ENCODE data around the gene PDGFD.

Gene PDGFD

GRCh38 chr11:104142698-104143097 is 21.2 kb downstream of the PDGFD start:
- no peak for ATAC-seq

DNA sequence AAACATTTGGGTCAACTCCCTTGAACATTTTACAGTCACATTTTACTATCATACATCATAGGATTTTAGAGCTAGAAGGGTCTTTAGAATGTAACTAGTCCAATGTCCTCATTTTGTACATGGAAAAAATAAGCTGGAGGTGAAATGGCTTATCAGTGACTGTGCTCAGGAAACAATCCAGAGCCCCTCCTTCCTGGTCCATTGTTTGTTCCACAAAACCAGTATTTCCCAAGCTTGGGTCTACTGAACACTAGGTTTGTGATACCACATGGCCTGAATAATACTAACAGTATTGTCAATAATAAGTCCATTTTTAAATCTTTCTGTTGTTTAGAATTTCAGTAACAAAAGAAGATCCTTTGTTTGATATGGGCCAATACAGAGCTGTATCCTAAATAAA is 27.1 kb downstream of the PDGFD start:
- no peak for ATAC-seq

DNA sequence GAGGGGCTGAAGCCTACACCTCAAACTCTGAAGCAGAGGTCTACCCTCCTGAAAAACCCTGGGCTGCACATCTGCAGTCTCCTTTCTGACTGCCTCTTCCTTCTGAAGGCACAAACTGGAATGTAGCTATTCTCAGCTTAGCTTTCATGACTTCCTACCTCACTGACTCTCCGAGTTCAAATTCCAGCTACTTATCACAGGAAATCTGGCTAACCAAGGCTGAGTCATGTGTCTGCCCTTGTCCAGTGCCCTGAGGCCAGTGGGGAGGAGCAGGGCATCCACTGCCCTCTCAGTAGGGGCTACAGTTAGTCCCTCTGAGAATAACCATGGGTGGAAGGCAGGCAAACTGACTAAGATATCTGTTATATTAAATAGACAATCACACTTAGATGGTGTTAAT is 29.2 kb downstream of the PDGFD start:
- ATAC-seq = no peak

DNA sequence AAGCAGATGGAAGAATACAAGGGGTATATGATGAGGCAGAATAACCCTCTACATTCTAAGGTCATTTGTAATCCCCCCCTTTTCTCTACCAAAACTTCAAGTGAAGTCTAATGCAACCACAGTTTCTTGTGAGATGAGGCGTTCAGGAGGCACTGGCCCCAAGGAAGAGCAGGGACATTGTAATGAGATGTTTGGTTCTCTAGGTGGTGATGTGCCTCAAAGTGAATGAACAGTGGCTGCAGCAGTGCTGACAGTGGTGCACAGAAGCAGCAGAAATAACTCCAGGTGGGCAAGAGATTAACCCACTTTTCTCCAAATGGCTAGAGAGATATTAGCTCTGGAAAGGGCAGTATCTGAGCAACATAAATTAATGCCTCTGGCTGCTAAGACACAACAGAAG is 33.8 kb downstream of the PDGFD start:
- ATAC-seq = no peak

GRCh38 chr11:104129145-104129544 is 34.8 kb downstream of the PDGFD start:
- ATAC-seq = no peak

DNA sequence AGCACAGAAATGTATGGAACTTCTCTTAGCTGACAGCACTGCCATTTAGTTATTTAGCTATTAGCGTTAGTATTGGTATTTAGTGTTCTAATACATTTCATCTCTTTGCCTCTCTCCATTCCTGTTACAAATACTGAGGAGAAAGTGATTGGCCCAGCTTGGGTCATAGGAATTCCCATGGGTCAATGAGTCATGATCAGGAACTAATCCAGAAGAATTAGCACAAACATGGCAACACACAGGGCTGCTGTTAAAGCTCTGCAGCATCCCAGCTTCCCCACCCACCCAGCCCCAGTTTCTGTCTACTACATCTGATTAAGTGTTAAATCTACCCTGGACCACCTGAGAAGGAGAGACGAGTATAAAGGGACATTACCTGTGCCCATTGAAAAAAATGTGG is 36.1 kb downstream of the PDGFD start:
- ATAC-seq = no peak

DNA sequence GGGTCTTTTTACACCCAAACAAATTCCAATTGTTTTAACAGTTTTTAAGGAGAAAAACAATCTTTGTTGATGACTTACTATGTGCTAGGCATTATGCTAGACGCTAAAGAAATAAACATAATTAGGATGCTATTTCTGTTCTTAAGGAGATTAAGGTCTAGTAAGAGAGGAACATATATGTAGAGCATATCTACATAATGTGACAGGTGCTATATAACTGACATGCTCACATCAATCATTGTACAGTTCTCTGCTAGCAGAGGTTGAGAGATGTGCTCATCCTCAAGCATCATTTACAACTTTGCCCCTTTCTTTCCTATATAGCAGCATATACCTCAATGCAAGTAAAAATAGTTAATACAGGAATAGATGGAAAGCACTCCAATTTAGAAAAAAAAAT is 37.5 kb downstream of the PDGFD start:
- ATAC-seq = no peak

DNA sequence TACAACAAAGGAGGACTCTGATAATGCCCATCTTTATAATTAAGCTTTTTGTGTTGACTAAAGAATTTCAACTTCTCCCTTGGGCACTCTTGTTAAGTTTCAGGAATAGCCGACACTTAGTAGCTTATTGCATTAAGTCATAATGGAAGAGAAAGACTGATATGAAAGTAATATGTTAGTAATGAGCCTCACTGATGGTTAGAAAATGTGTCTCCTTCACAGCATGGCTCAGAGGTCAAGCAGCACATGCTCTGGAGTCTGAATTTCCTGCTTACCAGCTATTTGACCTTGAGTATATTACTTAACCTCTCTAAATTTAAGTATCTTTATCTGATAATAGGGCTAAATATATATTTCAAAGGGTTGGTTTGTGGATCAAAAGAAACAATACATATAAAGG is 39.0 kb downstream of the PDGFD start:
- no peak for ATAC-seq

DNA sequence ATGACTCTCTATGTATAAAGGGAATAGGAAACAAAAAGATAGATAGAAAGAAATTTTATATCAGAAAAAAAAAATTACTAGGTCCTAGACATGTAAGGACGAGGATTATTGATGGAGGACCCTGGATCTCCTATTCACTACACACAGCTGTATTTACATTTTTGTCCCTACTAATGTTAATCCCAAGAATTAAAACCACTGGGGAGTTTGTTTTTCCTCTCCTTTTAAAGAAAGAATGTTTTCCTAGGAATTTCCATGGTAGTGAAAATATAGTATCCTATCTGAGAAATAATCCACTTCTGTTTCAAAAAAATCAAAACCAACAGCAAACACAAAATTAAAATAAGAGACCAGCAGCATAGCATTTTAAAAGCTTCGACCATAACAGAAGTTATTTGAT is 41.1 kb downstream of the PDGFD start:
- ATAC-seq = no peak

DNA sequence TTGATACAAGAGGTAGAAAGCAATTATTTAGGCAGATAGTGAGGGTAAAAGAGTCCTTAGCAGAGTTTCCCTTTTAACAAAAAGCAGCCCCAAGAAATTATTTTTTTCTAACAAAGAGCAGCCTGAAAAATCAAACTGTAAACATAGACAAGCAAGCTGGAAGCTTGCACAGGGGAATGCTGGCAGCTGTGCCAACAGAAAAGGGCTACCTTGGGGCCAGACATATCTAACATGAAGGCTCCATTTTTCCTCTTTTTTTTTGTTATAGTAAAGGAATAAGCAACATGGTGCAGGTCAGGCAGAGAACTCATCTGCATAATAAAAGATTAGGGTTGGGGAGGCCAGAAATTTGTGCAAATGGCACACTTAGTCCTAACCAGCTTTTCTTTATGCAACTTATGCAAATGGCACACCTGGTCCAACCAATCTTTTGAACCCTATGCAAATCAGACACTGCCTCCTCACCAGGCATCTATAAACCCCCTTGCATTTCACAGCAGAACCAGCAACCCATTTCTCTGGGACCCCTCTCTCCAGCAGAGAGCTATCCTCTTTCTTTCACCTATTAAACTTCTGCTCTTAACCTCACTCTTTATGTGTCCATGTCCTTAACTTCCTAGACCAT is 41.8 kb downstream of the PDGFD start:
- ATAC-seq = no peak

DNA sequence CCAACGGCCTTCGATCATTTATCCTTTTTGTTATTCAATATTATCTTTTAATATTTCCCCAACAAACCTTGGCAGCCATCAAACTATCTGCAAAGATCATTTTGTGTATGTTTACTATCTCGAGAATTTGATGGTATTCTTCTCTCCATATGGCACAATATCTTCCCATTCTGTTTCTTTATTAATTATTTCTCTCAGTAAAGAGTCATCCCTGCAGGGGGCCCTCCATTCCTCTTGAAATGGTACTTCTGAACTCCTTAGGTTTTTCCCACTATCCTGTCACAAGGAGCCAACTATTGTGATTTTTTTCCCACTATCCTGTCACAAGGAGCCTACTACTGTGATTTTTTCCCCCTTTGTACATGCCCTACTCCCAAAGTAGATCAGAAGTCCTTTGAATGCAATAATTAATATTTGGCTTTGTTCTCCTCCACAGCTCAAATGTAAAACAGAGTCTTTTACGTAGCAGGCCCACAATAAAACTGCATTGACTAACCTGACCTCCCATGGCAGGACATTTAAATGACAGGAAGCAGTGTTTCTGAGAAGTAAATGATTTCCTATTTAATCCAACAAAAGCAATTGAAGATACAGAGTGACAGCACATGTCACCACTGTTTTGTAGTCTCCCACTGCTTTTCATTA is 43.3 kb downstream of the PDGFD start:
- no peak for ATAC-seq

GRCh38 chr11:104118105-104118744 is 45.7 kb downstream of the PDGFD start:
- no peak for ATAC-seq

- no peak for ATAC-seq
Observed at GRCh38 chr11:104113541-104113940, 50.4 kb downstream of the PDGFD start.

- no peak for ATAC-seq
Observed at GRCh38 chr11:104106136-104106754, 57.7 kb downstream of the PDGFD start.

DNA sequence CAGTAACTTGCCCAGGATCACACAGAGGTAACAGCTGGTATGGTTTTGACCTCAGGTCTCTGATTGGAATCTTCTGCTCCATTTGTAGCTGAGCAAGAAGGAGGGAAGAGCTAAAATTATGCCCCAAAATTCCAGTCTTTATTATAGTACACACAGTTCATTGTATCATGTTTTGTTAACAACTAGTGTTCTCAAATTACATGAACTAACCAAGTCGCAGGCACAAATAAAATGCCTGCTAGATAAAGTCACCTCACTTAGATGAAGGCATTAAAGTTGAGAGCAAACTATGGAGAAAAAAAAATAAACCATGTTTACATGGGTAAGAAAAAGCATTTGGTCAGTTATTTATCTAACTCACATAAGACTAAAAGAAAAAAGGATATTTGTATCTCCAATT is 58.8 kb downstream of the PDGFD start:
- ATAC-seq = no peak

DNA sequence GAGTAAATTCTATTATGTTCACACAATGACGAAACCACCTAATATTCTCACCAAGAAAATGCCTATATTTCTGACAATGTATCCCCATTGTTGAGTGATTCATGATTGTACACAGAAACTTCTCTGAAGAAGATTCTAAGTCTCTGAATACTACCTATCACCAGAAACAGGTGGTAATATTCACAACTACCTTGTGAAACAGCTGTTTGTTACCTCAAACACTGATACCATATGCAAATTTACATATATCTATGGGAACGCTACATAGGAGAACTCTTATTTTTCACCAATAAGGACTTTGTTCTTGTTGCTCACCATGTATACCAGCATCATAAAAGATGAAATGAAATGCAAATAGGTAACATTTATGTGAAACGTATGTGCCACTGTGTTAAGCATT is 59.3 kb downstream of the PDGFD start:
- ATAC-seq = no peak

DNA sequence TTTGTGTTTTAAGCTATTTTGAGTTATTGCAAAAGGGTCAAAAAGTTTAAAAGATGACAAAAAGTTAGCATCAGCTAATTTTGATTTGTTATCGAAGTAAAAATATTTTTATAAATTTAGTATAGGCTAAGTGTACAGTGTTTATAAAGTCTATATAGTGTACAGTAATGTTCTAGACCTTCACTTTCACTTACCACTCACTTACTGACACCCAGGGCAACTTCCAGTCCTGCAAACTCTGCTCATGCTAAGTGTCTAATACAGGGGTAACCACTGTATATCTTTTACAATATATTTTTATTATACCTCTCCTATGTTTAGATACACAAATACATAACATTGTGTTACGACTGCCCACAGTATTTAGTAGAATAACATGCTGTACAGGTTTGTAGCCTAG is 59.7 kb downstream of the PDGFD start:
- ATAC-seq = no peak

GRCh38 chr11:104098555-104098954 is 65.4 kb downstream of the PDGFD start:
- no peak for ATAC-seq

DNA sequence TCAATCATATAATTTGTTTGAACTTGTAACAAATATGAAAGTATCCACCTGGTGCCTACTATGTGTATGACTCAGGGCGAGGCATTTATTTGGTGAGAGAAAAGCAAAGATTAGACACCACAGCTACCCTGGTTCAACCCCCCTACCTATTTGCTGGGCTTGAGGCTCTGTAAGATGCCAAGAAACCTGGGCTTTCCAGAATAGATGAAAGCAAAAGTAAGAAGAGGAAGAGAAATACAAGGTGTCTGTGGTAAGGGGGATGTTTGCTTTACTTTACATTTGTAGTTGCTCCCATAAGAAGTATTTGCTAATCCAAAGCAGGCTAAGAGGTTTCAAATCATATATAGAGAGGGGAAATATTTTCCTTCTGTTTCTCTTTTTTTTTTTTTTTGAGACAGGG is 65.8 kb downstream of the PDGFD start:
- no peak for ATAC-seq

GRCh38 chr11:104096900-104097299 is 67.0 kb downstream of the PDGFD start:
- no peak for ATAC-seq

- ATAC-seq = no peak
Observed at GRCh38 chr11:104095791-104096190, 68.2 kb downstream of the PDGFD start.

DNA sequence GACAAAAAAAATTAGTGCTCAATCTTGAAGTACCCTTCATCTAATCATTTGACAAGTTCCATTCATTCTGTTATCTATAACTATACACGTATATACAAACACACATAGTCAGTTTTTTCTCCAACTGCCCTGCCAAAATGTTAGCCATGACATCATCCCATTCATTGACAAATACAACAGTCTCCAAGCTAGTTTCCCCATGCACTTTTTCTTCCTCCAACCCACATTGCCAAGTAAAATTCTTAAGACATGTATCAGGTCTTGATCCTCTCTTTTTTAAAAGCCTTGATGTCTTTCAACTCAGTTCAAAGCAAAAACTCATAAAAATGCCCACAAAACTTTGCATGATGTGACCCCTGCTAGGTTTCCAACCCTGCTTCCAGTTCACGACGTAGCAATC is 69.4 kb downstream of the PDGFD start:
- no peak for ATAC-seq

DNA sequence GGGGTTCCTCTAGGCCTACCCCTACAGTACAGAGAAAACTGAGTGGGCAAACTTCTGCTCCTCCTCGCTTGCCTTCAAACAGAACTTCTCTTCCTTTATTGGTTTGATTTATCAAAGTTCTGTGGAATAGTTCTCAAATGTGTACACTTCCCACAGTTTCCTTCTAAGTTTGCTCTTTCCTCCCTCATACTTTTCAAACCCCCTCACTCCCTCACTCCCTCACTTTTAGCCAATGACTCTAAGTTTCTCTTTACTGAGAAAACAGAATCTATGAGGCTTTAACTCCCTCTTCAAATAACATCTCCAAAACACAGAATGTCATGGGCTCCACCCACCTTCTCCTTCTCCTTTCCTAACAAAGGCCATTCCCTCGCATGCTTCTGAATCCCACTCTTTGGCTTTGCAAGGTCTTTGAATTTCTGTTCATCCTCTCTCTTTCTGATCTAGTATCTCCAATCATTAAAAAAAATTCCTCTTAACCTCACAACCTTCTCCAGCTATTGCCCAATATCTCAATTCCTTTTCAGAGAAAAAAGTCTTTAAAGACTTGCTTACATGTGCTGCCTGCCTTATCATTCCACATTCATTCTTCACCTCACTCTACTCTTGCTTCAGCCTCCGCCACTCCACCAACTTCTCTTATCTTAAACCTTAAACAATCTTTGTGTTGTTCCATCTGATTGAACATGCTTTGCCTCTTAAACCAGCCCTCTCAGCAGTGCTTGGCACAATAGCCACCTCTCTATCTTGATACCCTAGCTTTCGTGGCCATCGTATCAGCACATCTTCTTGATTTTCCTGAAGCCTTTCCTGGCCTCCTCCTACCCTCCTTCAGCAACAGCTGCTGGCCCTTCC is 70.3 kb downstream of the PDGFD start:
- ATAC-seq = no peak
